H1 (cell line): ENCODE data around the gene NAV2. TPM values are rescaled to one million over a fixed set of nuclear protein-coding genes. Genes with fewer than 3 reads are reported as not detected.

ENCODE experiments used
- CTCF ChIA-PET: fragments of 300-600 bp; sonication (Branson Sonifier 250); formaldehyde crosslinking; loops from one replicate; lab custom pipeline; 2021; ENCODE audit not compliant: partially characterized antibody; lab: Charles Lee
- POLR2A ChIA-PET: fragments of 300-600 bp; sonication (Branson Sonifier 250); formaldehyde crosslinking; loops from one replicate; lab custom pipeline; 2021; ENCODE audit warnings: inconsistent platforms; ENCODE audit not compliant: partially characterized antibody; lab: Charles Lee
- DNase-seq, 2 experiments: peaks; one replicate each; pipeline versions ENCODE4 v3.0.0 to v3.0.0-alpha.2; 2010 to 2022; ENCODE audit warnings: low spot score in 2 of 2, low read depth in 1 of 2, mixed read lengths in 1 of 2
- FAIRE-seq: peaks from 2 replicates; lab custom pipeline; 2011; peaks lifted over from hg19 to GRCh38; lab: Jason Lieb, UNC
- H2AFZ ChIP-seq: 2 replicates; pipeline ENCODE4 v1.8.1; 2012; ENCODE audit warnings: low read length, inconsistent platforms
- H2AK5ac ChIP-seq: 2 replicates; pipeline ENCODE4 v1.6.1; 2013; ENCODE audit warnings: low read depth, low read length
- H2BK120ac ChIP-seq: replicated peaks from 2 replicates; pipeline ENCODE3; 2013; ENCODE audit warnings: low read depth, low read length, inconsistent platforms
- H2BK12ac ChIP-seq: 2 replicates; pipeline ENCODE4 v1.6.1; 2013; ENCODE audit warnings: low read depth, low read length
- H2BK15ac ChIP-seq: 2 replicates; pipeline ENCODE4 v1.6.1; 2013; ENCODE audit warnings: low read length
- H2BK20ac ChIP-seq: 2 replicates; pipeline ENCODE4 v1.6.1; 2013; ENCODE audit warnings: low read length
- H2BK5ac ChIP-seq: 2 replicates; pipeline ENCODE4 v1.6.1; 2013; ENCODE audit warnings: low read depth, low read length
- H3K14ac ChIP-seq: 2 replicates; pipeline ENCODE4 v1.6.1; 2013; ENCODE audit warnings: inconsistent platforms; ENCODE audit not compliant: insufficient read length
- H3K18ac ChIP-seq: 2 replicates; pipeline ENCODE4 v1.6.1; 2013; ENCODE audit warnings: low read length; ENCODE audit errors: extremely low read depth
- H3K23ac ChIP-seq: 2 replicates; pipeline ENCODE4 v1.6.1; 2013; ENCODE audit warnings: inconsistent platforms; ENCODE audit not compliant: insufficient read length
- H3K23me2 ChIP-seq: 2 replicates; pipeline ENCODE4 v1.6.1; 2013; ENCODE audit warnings: low read depth, low read length
- H3K27ac ChIP-seq: 2 replicates; pipeline ENCODE4 v1.6.1; 2011; ENCODE audit warnings: low read depth, low read length, inconsistent platforms
- H3K27me3 ChIP-seq, 4 experiments: replicated peaks in 1 of 4; 1 replicate in 1 of 4; 2 replicates in 3 of 4; pipeline versions ENCODE4 v1.6.1 to v1.8.1; 2011 to 2013; ENCODE audit warnings: low read length in 3 of 4, mild to moderate bottlenecking in 3 of 4, inconsistent platforms in 2 of 4, mixed read lengths in 2 of 4, moderate library complexity in 1 of 4; ENCODE audit not compliant: control insufficient read depth in 3 of 4, insufficient read depth in 3 of 4; ENCODE audit errors: extremely low read depth in 1 of 4
- H3K36me3 ChIP-seq, 4 experiments: 2 replicates each; pipeline versions ENCODE4 v1.6.1 to v1.8.1; 2011 to 2013; ENCODE audit warnings: mild to moderate bottlenecking in 4 of 4, low read length in 3 of 4, moderate library complexity in 2 of 4, control low read depth in 1 of 4, inconsistent platforms in 1 of 4; ENCODE audit not compliant: insufficient read depth in 4 of 4, control insufficient read depth in 2 of 4
- H3K4ac ChIP-seq: replicated peaks from 2 replicates; pipeline ENCODE3; 2013; ENCODE audit warnings: low read length, low read depth, mixed read lengths, inconsistent platforms; ENCODE audit not compliant: insufficient read length
- H3K4me1 ChIP-seq, 4 experiments: replicated peaks in 1 of 4; 1 replicate in 1 of 4; 2 replicates in 3 of 4; pipeline versions ENCODE4 v1.6.1 to v1.8.1; 2011 to 2013; ENCODE audit warnings: low read length in 3 of 4, inconsistent platforms in 2 of 4, mixed read lengths in 1 of 4; ENCODE audit not compliant: insufficient read depth in 4 of 4, control insufficient read depth in 3 of 4
- H3K4me2 ChIP-seq, 2 experiments: 2 replicates each; pipeline versions ENCODE4 v1.6.1 to v1.8.1; 2011 to 2013; ENCODE audit warnings: low read depth in 2 of 2, low read length in 2 of 2, control low read depth in 1 of 2, inconsistent platforms in 1 of 2, mild to moderate bottlenecking in 1 of 2; ENCODE audit not compliant: insufficient read depth in 1 of 2
- H3K4me3 ChIP-seq, 4 experiments: fragments of 200-600, 300-600 bp in 1 of 4; sonication (generic), shearing (Covaris generic), sonication (Bioruptor Twin) in 1 of 4; 2 replicates each; pipeline versions ENCODE4 v1.5.1 to v1.8.1; 2011 to 2016; ENCODE audit warnings: low read length in 4 of 4, low read depth in 3 of 4, control low read depth in 2 of 4, inconsistent platforms in 2 of 4, mild to moderate bottlenecking in 2 of 4, mixed read lengths in 1 of 4, moderate library complexity in 1 of 4; ENCODE audit not compliant: insufficient read depth in 2 of 4; ENCODE audit errors: extremely low read depth in 1 of 4
- H3K56ac ChIP-seq: replicated peaks from 2 replicates; pipeline ENCODE3; 2013; ENCODE audit warnings: low read depth, mild to moderate bottlenecking, mixed read lengths, low read length, inconsistent platforms; ENCODE audit not compliant: insufficient read length
- H3K79me1 ChIP-seq: 2 replicates; pipeline ENCODE4 v1.6.1; 2013; ENCODE audit warnings: low read depth, low read length, control low read depth
- H3K79me2 ChIP-seq, 2 experiments: 2 replicates each; pipeline versions ENCODE4 v1.6.1 to v1.8.1; 2012 to 2013; ENCODE audit warnings: low read length in 2 of 2, mild to moderate bottlenecking in 2 of 2, inconsistent platforms in 1 of 2; ENCODE audit not compliant: insufficient read depth in 2 of 2, control insufficient read depth in 1 of 2
- H3K9ac ChIP-seq, 4 experiments: replicated peaks in 1 of 4; 1 replicate in 1 of 4; 2 replicates in 3 of 4; pipeline versions ENCODE4 v1.6.1 to v1.8.1; 2011 to 2013; ENCODE audit warnings: low read depth in 3 of 4, low read length in 3 of 4, control low read depth in 2 of 4, mild to moderate bottlenecking in 2 of 4, moderate library complexity in 2 of 4, inconsistent platforms in 1 of 4; ENCODE audit errors: extremely low read depth in 1 of 4
- H3K9me3 ChIP-seq, 2 experiments: 2 replicates each; pipeline versions ENCODE4 v1.6.1 to v1.8.1; 2012 to 2013; ENCODE audit warnings: mild to moderate bottlenecking in 2 of 2, moderate library complexity in 2 of 2, control low read depth in 1 of 2, inconsistent platforms in 1 of 2, low read depth in 1 of 2, low read length in 1 of 2, mixed read lengths in 1 of 2; ENCODE audit not compliant: insufficient read depth in 2 of 2
- H4K20me1 ChIP-seq, 2 experiments: replicated peaks in 1 of 2; 2 replicates each; pipeline versions ENCODE3 to v1.8.1; 2011 to 2013; ENCODE audit warnings: inconsistent platforms in 2 of 2, low read length in 2 of 2, mild to moderate bottlenecking in 1 of 2; ENCODE audit not compliant: insufficient read depth in 2 of 2, control insufficient read depth in 1 of 2
- H4K5ac ChIP-seq: 2 replicates; pipeline ENCODE4 v1.6.1; 2013; ENCODE audit warnings: low read length, low read depth, mixed read lengths, inconsistent platforms; ENCODE audit not compliant: insufficient read length
- H4K8ac ChIP-seq: 2 replicates; pipeline ENCODE4 v1.8.0; 2013; ENCODE audit warnings: mild to moderate bottlenecking, moderate library complexity, low read length, inconsistent platforms; ENCODE audit not compliant: insufficient read depth; ENCODE audit errors: extremely low read depth
- H4K91ac ChIP-seq: replicated peaks from 2 replicates; pipeline ENCODE3; 2013; ENCODE audit warnings: low read length, mixed read lengths, inconsistent platforms; ENCODE audit not compliant: insufficient read length
- ATF3 ChIP-seq: IDR thresholded peaks from 2 replicates; pipeline ENCODE4 v1.6.1; 2011; ENCODE audit warnings: low read depth, mild to moderate bottlenecking, low read length; ENCODE audit not compliant: insufficient read depth
- BCL11A ChIP-seq, 2 experiments: IDR thresholded peaks; one replicate each; pipeline ENCODE4 v1.6.1; 2011; ENCODE audit warnings: low read depth in 2 of 2, low read length in 2 of 2, mild to moderate bottlenecking in 2 of 2
- CBX5 ChIP-seq: fragments of 300-800, 300-1000 bp; sonication (generic); IDR thresholded peaks from 2 replicates; pipeline ENCODE4 v1.7.1; 2016; ENCODE audit warnings: antibody characterized with exemption, low read length, low read depth
- HDAC6 ChIP-seq: IDR thresholded peaks from one replicate; pipeline ENCODE4 v1.7.1; 2012; ENCODE audit warnings: low read depth, mild to moderate bottlenecking, inconsistent platforms, low read length, moderate library complexity
- KDM4A ChIP-seq: IDR thresholded peaks from one replicate; pipeline ENCODE4 v1.7.1; 2012; ENCODE audit warnings: low read depth, mild to moderate bottlenecking, moderate library complexity, low read length, inconsistent platforms; ENCODE audit not compliant: severe bottlenecking
- PHF8 ChIP-seq: fragments of 200-600 bp; sonication (generic); conservative IDR thresholded peaks from 2 replicates; pipeline ENCODE4 v1.7.1; 2012; ENCODE audit warnings: low read depth, mild to moderate bottlenecking, inconsistent platforms, low read length, moderate library complexity
- POLR2A ChIP-seq, 2 experiments: IDR thresholded peaks; 1 replicate in 1 of 2; 2 replicates in 1 of 2; pipeline ENCODE4 v1.6.1; 2011; ENCODE audit warnings: low read depth in 2 of 2, low read length in 2 of 2, mild to moderate bottlenecking in 2 of 2; ENCODE audit errors: control extremely low read depth in 1 of 2
- SAP30 ChIP-seq: fragments of 300-600 bp; sonication (generic); IDR thresholded peaks from 2 replicates; pipeline ENCODE4 v1.7.1; 2012; ENCODE audit warnings: low read length, moderate library complexity, mild to moderate bottlenecking, inconsistent platforms; ENCODE audit not compliant: insufficient read depth, insufficient replicate concordance
- SIRT6 ChIP-seq: IDR thresholded peaks from one replicate; pipeline ENCODE4 v1.7.1; 2012; ENCODE audit warnings: low read length, inconsistent platforms
- SIX5 ChIP-seq: IDR thresholded peaks from 2 replicates; pipeline ENCODE4 v1.6.1; 2011; ENCODE audit warnings: mild to moderate bottlenecking, low read depth, low read length
- USF2 ChIP-seq: IDR thresholded peaks from 2 replicates; pipeline ENCODE4 v1.6.1; 2011; ENCODE audit warnings: low read length, improper control_type of control experiment
- WGBS, 2 experiments: shearing (Covaris generic) in 1 of 2; methylation state at CpG; one replicate each; pipeline versions ENCODE4 v1.1.6 to v1.1.7; 2013 to 2015; ENCODE audit warnings: low lambda C conversion rate in 2 of 2, mixed read lengths in 2 of 2, inconsistent platforms in 1 of 2, low coverage in 1 of 2, missing lambda C conversion rate in 1 of 2; ENCODE audit not compliant: insufficient replicate concordance in 2 of 2, insufficient coverage in 1 of 2, insufficient read length in 1 of 2; ENCODE audit errors: extremely low coverage in 1 of 2, missing lambda C conversion rate in 1 of 2; 5-methylcytosine and 5-hydroxymethylcytosine counted together
- polyA plus RNA-seq, 7 experiments: library from polyadenylated mRNA; depleted of rRNA in 3 of 7; stranded (reverse) in 5 of 7; unstranded in 2 of 7; fragments of >200 nt in 5 of 7; fragments of 200-250 nt in 2 of 7; gene quantifications; 1 replicate in 5 of 7; 2 replicates in 1 of 7; 4 replicates in 1 of 7; pipeline versions ENCODE4 v1.2.1 to v1.2.3, GENCODE V29; 2011 to 2013; ENCODE audit warnings: missing spikeins in 2 of 7, mixed read lengths in 2 of 7
- total RNA-seq: library from RNA; stranded (reverse); fragmentation: NEBNext Ultra II Directional; extraction: Animal tissue kit (Norgen Biotek cat#: 25700); gene quantifications from 2 replicates; pipeline ENCODE4 v1.2.1, GENCODE V29; 2021

NAV2 gene
- total and polyA plus RNA-seq, 2 of the 8 experiments (the other 6 are each of a cell fraction or from before 2014, with no cell fraction given), result 35.6 to 73.6 TPM

DNA sequence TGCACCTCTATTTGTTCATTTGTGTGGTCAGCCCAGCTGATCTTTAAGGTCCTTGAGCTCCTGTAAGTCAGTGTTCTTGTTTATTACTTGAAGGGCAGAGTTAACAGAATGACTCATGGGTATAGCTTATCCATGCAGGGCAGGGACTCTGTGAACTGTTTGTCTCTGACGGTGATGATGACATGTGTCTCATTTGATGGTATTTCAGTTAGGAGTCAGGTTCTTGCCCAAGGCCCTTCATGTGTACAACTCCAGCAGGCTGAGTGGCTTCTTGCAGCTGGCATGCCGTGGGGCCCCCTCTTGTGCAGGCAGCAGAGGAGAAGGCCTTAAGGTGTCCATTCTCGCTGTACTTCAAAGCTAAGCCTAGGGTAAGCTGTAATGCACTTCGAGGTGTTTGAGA is 282.5 kb downstream of the NAV2 start:
- H4K20me1 ChIP-seq, result peaks cover 1 to 13% of the 10 kb centered on the region in 2 experiments
- no peaks in the 10 kb centered on the region for H3K9me3 ChIP-seq
- no peak for FAIRE-seq
- CTCF ChIA-PET, result interaction anchor here (0.7 to 1.4 kb wide), 6 partner anchors 10 to 44 kb away, joined by 3 to 7 read pairs (median 4); no protein-coding TSS in a partner anchor
- peaks cover 0 to 12% (median 8%) of the 10 kb centered on the region in 4 experiments; a peak in 6 of 7 replicates for H3K27me3 ChIP-seq
- H2BK15ac ChIP-seq, result no peak overlapping the region
- H4K8ac ChIP-seq, result no peak overlapping the region
- no peak overlapping the region for H2AK5ac ChIP-seq
- no peak overlapping the region for H3K14ac ChIP-seq
- no peak overlapping the region for H4K91ac ChIP-seq
- WGBS, 2 experiments, result 90% methylated on average over 3 of the region's 4 CpGs; no CpG with 5 or more reads in 1 of the 2 experiments
- no peak overlapping the region for H2BK20ac ChIP-seq
- DNase-seq, result no peak
- H3K4ac ChIP-seq, result no peak overlapping the region
- no peak overlapping the region for H3K9ac ChIP-seq
- no peak overlapping the region for H3K4me3 ChIP-seq
- H3K56ac ChIP-seq, result no peak overlapping the region
- TF ChIP-seq PHF8 (no peak), KDM4A (no peak), BCL11A (IDR thresholded peaks at IDR 0.05; ENCODE audit: low read depth in 2 of 2, low read length in 2 of 2) (no peak), HDAC6 (no peak), SAP30 (no peak), USF2 (no peak), SIRT6 (no peak), POLR2A (IDR thresholded peaks at IDR 0.05; ENCODE audit: control extremely low read depth in 1 of 2, low read depth in 2 of 2, low read length in 2 of 2) (no peak), ATF3 (no peak), CBX5 (no peak), SIX5 (no peak)
- peaks cover 0 to 13% (median 4%) of the 10 kb centered on the region in 4 experiments; a peak in 5 of 8 replicates for H3K36me3 ChIP-seq
- H3K4me1 ChIP-seq, result peaks cover under 1 to 7% (median 6%) of the 10 kb centered on the region in 4 experiments; a peak in 5 of 7 replicates
- H2BK5ac ChIP-seq, result no peak overlapping the region
- no peak overlapping the region for H4K5ac ChIP-seq
- H3K23me2 ChIP-seq, result no peaks in the 10 kb centered on the region
- no peak overlapping the region for H2AFZ ChIP-seq
- H3K18ac ChIP-seq, result no peak overlapping the region
- H3K79me2 ChIP-seq, result no peaks in the 10 kb centered on the region
- no peak overlapping the region for H3K23ac ChIP-seq
- no peak overlapping the region for H3K27ac ChIP-seq
- no peaks in the 10 kb centered on the region; the same call in 1 of the 2 replicates for H3K79me1 ChIP-seq
- POLR2A ChIA-PET, result interaction anchor here (0.7 to 0.8 kb wide), 2 partner anchors 14 to 50 kb away, joined by 3 read pairs; no protein-coding TSS in a partner anchor
- H2BK12ac ChIP-seq, result no peak overlapping the region
- no peak overlapping the region for H3K4me2 ChIP-seq
- H2BK120ac ChIP-seq, result no peak overlapping the region
